ENCODE measurements around the gene MEN1.
A peak's percentile ranks its signal among the peaks of the same experiment; 100 is the strongest.

Gene MEN1

GRCh38 chr11:64778473-64779298 lies 31.7 kb downstream of the MEN1 start, which contains the start of gene SF1:
SF1 (minus strand) TSS chr11:64778542; CDS start chr11:64778392, 150 bp downstream.
- peak; percentile 96 to 100 (median 99) for DNase-seq

GRCh38 chr11:64778223-64778472 lies 32.2 kb downstream of the MEN1 start:
- DNase-seq = no peak

GRCh38 chr11:64777449-64778222 lies 32.7 kb downstream of the MEN1 start:
- DNase-seq = peak in 12 of 14 donors; percentile 60 to 88 (median 74)

- DNase-seq = no peak
Observed at GRCh38 chr11:64776875-64777274, 33.5 kb downstream of the MEN1 start.

DNA sequence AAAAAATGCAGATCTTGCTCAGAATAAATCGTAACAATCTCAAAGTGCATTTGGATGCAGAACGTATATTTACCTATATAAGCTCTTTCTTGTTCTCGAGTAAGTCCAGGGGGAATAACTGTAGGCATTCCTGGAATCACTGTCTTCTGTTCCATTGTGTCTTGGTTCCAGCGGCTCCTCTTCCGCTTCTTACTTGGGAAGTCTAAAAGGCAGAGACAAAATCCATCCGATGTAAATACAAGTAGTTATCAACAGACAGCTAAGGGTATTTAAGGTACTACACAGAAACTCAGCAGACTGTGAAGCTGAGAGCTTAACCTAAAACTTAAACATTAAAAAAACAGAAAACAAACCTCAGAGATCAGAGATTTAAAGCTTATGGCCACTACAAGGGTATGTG lies 33.9 kb downstream of the MEN1 start:
- no peak for DNase-seq

GRCh38 chr11:64774144-64774543 lies 36.2 kb downstream of the MEN1 start:
- no peak for DNase-seq

GRCh38 chr11:64772303-64773018 lies 37.9 kb downstream of the MEN1 start:
- no peak for DNase-seq

GRCh38 chr11:64771861-64772260 lies 38.5 kb downstream of the MEN1 start:
- no peak for DNase-seq

- no peak for DNase-seq
Observed at GRCh38 chr11:64770120-64770519, 40.2 kb downstream of the MEN1 start.

- DNase-seq = no peak
Observed at GRCh38 chr11:64769283-64769682, 41.1 kb downstream of the MEN1 start.

- DNase-seq = no peak
Observed at GRCh38 chr11:64768300-64768694, 42.1 kb downstream of the MEN1 start.

GRCh38 chr11:64767344-64768299 lies 42.7 kb downstream of the MEN1 start:
- DNase-seq = peak in 3 of 14 donors; percentile 6 to 47 (median 14)

DNA sequence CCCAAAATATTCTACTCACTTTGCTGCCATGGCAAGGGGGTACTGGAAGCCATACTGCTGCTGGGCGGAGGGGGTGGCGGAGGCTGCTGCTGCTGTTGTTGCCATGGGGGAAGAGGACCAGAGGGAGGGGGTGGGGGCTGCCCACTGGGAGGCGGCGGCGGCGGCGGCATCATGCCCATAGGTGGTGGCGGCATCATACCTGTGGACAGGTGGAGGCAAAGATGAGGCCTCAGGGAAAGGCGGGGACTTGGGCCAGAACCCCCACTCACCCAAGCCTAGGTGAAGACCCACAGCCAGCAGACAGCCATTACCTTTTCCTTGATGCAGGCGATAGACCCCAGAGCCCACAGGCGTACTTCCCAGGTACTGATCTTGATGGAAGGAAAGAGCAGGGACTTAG lies 43.5 kb downstream of the MEN1 start:
- no peak for DNase-seq

DNA sequence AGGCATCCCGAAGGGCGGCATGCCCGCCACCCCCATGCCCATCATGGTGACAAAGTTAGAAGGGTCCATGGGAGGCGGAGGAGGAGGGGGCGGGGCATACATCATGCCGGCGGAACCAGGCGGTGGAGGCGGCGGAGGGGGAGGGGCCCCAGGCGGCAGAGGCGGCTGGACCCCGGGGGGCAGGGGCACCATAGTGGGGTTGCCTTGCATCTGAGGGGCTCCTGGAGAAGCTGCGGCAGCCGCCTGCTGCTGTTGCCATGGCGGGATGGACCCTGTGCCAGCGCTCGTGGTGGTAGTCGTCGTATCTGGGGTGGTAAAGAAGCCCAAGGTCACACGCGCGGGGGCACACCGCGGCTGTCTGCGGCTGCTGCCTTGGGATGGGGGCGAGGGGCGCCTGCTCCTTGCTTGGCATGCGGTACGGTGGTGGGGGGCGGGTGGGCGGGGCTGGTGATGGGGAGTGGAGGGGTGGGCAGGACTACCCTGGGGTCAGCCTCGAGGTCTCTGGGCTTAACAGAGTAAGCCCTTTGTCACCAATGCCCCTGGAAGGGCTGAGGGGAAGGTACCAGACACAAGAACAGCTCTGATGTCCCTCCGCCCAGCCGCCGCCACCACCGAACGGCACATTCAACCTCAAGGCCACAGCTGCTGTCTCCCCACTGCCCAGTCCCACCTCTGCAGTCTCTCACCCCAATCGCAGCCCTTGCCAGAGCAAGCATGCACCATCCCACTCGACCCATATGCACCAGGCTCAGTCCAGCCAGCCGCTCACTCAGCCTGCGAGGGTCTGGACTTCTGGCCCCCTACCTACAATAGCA lies 44.3 kb downstream of the MEN1 start:
- DNase-seq = no peak

DNA sequence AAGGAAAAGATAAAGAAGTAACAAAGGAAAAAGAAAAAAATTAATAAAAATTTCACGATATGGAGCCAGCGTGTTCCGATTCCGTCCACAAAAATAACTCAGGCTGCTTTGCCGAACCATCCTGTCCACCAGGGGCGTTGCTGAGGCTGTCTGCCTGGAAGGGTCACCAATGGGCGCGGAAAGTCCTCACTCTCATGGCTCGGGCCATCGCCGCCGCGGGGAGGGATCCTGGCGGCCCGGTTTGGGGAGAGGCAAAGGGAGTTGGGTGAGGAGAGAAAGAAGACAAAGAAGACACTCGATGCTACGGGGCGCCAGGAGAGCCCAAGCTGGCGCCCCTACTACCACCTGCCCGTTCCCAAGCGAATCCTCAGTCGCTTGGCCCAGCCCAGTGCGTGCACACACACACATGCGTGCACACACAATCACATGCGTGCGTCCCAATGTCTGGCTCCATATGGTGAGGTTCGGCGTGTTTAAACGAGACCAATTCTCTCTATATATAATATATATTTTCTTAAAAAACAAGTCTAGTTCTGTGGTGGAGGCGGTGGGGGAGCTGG lies 45.0 kb downstream of the MEN1 start:
- DNase-seq = peak in 1 of 14 donors; percentile 27

DNA sequence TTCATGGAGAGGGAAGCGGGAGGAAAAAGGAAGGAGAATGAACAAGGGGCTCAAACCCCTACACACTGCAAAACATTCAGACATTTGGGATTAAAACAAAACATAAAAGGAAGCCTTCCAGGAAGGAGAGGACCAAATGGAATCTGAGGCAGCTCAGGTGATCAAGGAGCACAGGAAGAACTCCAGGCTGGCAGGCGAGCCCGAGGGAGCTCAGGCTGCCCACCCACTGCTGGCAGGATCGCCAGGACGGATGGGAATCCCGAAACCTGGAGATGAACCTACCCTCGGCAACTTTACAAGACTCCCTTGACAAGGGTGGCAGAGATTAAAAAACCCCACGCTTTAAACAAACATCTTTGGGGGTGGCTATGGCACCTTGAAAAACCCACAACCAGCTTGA lies 45.6 kb downstream of the MEN1 start:
- no peak for DNase-seq

GRCh38 chr11:64764040-64764611 lies 46.2 kb downstream of the MEN1 start:
- DNase-seq = no peak

DNA sequence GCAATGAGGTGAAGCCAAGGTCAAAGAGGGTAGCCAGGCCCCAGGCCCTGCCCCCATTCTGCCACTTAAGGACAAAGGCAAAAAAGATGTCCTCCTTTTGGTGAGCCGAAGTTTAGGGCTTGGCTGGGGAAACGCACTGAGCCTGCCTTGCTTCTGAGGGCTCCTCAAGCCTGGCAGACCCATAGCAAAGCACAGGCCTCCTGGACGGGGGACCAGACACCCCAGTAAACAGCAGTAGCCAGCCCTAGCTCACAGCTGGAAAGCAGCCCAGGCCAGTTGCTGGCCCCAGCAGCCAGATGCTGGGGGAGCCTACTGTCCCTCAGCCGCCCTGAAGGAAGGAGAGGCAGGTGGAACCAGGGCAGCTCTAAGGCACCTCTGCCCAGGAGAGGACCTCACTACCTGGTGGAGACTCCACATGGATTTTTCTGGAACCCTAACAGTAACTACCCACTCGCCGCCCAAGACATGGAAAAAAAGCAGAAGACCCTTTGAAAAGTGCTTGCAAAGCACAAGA lies 46.8 kb downstream of the MEN1 start:
- peak in 6 of 14 donors; percentile 29 to 54 (median 40) for DNase-seq

DNA sequence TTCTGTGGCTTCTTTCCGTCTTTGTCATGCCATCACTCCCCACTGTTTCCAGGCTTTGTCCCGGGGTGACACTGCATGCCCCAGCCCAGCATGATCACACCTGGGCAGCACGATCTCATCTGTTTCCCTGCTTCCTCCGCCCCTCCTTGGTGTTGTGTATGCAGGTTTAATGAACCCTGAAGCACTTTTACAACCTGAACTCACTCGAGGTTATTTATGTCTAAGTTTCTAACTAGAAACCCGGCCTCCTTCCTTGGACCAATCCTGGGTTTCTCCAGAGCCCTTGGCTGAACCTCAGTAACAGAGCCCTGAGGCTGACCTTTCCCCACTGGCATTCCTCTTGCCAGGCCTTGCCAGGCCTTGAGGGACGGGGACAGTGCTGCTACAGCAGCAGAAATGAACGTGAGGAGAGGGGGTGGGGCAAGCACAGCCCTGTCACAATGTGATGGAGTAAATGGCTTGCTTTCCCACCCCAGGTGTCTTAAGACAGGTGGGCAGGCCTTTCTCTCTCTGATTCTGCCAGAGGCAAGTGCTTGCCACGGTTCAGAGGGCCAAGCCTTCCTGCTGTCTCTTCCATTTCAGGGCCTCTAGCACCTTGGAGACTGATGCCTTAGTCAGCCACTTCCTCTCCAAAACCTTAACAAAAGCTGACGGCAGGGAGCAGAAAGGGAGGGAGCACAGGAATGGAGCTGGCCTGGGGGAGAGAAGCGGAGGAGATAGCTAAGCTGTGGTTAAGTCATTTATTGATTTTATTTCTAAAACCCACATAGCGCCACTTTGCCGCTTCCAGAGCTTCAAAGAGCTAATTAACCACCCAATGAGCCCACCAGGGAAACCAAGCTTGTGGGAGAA lies 47.5 kb downstream of the MEN1 start:
- peak in 4 of 14 donors; percentile 24 to 43 (median 29) for DNase-seq
